Erythroblast (primary cell): Measurements from ENCODE around the gene CHIC2.

Source experiments
- GATA1 ChIP-seq: IDR thresholded peaks from 2 replicates; pipeline ENCODE4 v1.6.1; 2011; ENCODE audit warnings: low read depth, mild to moderate bottlenecking, control low read depth, low read length, moderate library complexity
- POLR2A ChIP-seq: IDR thresholded peaks from 2 replicates; pipeline ENCODE4 v1.6.1; 2011; ENCODE audit warnings: mild to moderate bottlenecking, low read length

DNA sequence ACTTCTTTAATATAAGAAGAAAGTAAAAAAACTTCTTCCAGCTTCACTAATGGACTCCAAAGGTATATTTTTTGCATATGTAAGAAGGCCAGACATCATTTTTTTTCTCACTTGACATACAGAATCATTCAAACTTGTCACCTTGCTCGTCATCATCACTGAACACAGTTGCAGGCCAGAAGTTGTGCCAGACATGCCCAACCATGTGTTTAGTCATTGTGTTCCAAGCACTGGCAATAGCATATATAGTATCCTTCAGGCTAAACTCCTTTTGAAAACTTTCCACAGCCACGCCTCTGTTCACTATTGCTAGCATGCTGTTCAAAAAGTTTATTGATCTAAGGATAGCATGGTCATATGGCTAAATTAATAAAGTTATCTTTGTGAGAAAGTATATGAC lies 83.3 kb downstream of the CHIC2 start:
- no peak for TF ChIP-seq POLR2A
- no peak for TF ChIP-seq GATA1
